ENCODE results near the gene PLEKHH1. TPM values are rescaled to one million over a fixed set of nuclear protein-coding genes. Genes with fewer than 3 reads are reported as not detected.

The PLEKHH1 gene
- 1.5 and 1.7 TPM in 2 replicates for total RNA-seq

DNA sequence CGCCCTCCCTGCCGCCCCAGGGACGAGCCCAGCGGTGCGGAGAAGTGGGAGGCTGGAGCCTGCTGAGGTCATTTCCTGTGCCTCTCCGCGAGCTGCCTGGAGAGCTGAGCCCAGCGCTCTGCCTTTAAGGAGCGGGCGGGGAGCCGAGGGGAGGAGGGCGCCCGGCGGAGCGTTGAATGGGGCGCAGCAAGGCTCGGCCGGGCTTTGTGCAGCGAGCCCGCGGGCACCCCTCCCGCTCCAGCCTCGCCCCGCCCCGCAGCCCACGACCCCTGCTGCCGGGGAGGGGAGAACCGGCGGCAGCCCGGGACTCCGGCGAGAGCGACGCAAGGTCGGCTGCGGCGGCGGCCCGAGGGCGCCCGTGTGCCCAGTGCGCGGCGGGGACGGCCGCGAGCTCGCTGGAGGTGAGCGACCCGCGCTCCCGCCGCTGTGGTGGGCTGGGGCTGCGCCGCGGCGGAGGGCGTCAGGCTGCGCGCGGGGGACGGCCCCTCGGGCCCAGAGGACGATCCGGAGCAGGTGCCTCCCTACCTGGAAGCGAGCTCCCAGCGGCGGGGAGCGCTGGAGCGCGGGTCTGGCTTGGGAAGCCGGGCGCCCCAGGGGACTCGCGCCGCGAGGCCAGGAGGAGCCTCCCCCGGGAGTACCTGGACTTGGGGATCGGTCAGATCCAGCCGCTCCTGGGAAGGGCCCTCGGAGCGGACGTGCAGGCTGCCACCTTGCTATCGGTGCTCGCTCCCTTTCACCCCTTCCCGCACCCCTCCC, at the start of gene PLEKHH1:
TSS of gene PLEKHH1 (plus strand) at position 293 of the 756 bp plus-strand sequence. CDS start 8,578 bp downstream, outside the sequence.
- no peak within 1 kb of the TSS for H3K27ac Mint-ChIP-seq
- H3K9me3 Mint-ChIP-seq = no peaks in the 10 kb centered on the region
- intact Hi-C loops (cut with micrococcal nuclease) = loop anchor here (1.0 to 5.0 kb wide), 2 partner anchors 46 to 67 kb away; partner anchors contain the start of genes PIGH and TMEM229B
- H3K27me3 Mint-ChIP-seq = peaks cover 54% of the 10 kb centered on the region
- H3K4me1 Mint-ChIP-seq = peaks cover 5% of the 10 kb centered on the region
- H3K36me3 Mint-ChIP-seq (ENCODE audit: low read depth) = no peaks in the 10 kb centered on the region
- DNase-seq = peak; percentile 89
- peak within 1 kb of the TSS; percentile 77 for H3K4me3 Mint-ChIP-seq

DNA sequence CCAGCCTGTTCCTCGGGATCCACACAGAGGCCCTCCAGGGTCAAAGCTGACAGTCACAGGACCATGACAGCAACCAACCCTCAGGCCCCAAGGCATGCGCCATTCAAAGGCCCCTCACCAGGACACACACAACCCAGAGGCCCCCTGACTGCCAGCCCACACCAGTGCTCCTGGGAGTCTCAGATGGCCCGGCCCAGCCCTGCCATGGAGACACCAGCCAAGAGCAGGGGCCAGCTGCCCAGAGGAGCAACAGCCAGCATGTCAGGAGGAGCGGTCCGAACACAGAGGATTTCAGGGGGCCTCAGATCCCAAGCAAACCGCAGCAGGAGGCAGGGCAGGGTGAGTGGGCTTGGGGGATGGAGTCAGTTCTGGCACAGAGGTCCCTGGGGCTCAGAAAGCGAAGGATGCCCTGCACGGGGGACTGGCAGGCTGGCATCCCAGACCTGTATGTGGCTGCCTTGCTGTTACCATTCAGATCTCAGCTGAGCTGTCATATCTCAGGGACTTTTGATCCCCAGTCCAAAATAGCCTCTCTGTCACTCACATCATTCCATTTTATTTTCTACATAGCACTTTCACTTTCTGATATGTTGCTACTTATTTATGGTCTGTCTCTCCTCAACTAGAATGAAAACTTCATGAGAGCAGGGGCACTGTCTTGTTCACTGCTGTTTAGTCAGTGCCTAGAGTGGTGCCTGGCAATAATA, 49.4 kb upstream of the PLEKHH1 start:
- Mint-ChIP-seq H3K9me3 (no peaks in the 10 kb centered on the region), H3K36me3 (ENCODE audit: low read depth) (peaks cover 17% of the 10 kb centered on the region)

DNA sequence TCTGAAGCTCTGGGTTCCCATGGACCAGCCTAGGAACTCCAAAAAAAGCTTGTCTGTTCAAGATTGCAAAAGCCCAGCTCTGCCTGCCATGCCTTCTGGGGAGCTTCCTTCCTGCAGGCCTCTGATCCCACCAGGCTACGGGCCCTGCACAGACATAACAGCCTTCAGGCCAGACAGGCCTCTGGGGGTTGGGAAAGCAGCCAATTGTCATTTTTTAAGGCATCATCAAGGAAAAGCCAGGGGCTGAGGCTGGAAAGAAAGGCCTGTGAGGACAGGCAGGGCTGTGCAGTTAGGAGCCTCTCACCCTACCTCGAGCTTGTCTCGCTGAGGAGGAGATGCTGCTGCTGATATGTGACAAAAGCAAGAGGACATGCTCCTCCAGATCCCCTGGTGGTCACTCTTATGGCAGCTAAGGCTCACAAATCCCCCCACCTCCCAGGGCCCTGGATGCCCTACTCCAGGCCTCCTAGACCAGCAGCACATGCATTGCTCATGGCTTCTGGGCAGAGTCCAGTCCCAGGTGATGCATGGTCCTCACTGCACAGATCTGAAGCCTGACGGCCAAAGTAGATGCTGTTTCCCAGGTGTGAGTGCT, 47.5 kb upstream of the PLEKHH1 start:
- Mint-ChIP-seq H3K27me3 (peaks cover 4% of the 10 kb centered on the region), H3K4me3 (no peak overlapping the region), H3K9me3 (no peaks in the 10 kb centered on the region), H3K27ac (no peak overlapping the region), H3K4me1 (peaks cover 44% of the 10 kb centered on the region), H3K36me3 (ENCODE audit: low read depth) (peaks cover 17% of the 10 kb centered on the region)
- intact Hi-C loops (cut with micrococcal nuclease) = loop anchor here (5.0 kb wide), 1 partner anchor 47 kb away; the partner anchor contains the start of gene PLEKHH1
- DNase-seq = no peak

More for the DNA sequence above, 49.4 kb upstream of the PLEKHH1 start:
- Mint-ChIP-seq H3K4me1 (peaks cover 33% of the 10 kb centered on the region), H3K4me3 (no peak overlapping the region), H3K27ac (no peak overlapping the region), H3K27me3 (no peaks in the 10 kb centered on the region)
- intact Hi-C loops (cut with micrococcal nuclease) = no loop called here
- no peak for DNase-seq

- intact Hi-C loops (cut with micrococcal nuclease) = loop anchor here (5.0 kb wide), 1 partner anchor 45 kb away; the partner anchor contains the start of gene PLEKHH1
- DNase-seq = no peak
Observed at GRCh38 chr14:67486890-67487289, 46.2 kb upstream of the PLEKHH1 start.

GRCh38 chr14:67487332-67487731, 45.8 kb upstream of the PLEKHH1 start:
- peaks cover 17% of the 10 kb centered on the region for H3K36me3 Mint-ChIP-seq (ENCODE audit: low read depth)
- peaks cover 15% of the 10 kb centered on the region for H3K27me3 Mint-ChIP-seq
- H3K27ac Mint-ChIP-seq = no peak overlapping the region
- peaks cover 44% of the 10 kb centered on the region for H3K4me1 Mint-ChIP-seq
- peak overlapping the region; percentile 90 for H3K4me3 Mint-ChIP-seq
- DNase-seq = no peak
- H3K9me3 Mint-ChIP-seq = peaks cover 5% of the 10 kb centered on the region
- intact Hi-C loops (cut with micrococcal nuclease) = loop anchor here (5.0 kb wide), 1 partner anchor 45 kb away; the partner anchor contains the start of gene PLEKHH1

More at GRCh38 chr14:67486890-67487289, 46.2 kb upstream of the PLEKHH1 start:
- Mint-ChIP-seq H3K9me3 (peaks cover 1% of the 10 kb centered on the region), H3K4me3 (no peak overlapping the region), H3K27me3 (peaks cover 12% of the 10 kb centered on the region), H3K27ac (no peak overlapping the region), H3K36me3 (ENCODE audit: low read depth) (peaks cover 17% of the 10 kb centered on the region), H3K4me1 (peaks cover 43% of the 10 kb centered on the region)

GRCh38 chr14:67487937-67488893, 44.9 kb upstream of the PLEKHH1 start, which contains the start of gene TMEM229B:
Gene TMEM229B (minus strand): TSS chr14:67488721. CDS start chr14:67473923, 14,798 bp downstream.
- DNase-seq = peak; percentile 95
- intact Hi-C loops (cut with micrococcal nuclease) = loop anchor here (2.0 to 5.0 kb wide), 2 partner anchors 27 to 44 kb away; partner anchors contain the start of gene PLEKHH1
- Mint-ChIP-seq H3K4me3 (peak within 1 kb of the TSS; percentile 90), H3K36me3 (ENCODE audit: low read depth) (peaks cover 23% of the 10 kb centered on the region), H3K27ac (peak within 1 kb of the TSS; percentile 95), H3K4me1 (peaks cover 44% of the 10 kb centered on the region), H3K27me3 (peaks cover 15% of the 10 kb centered on the region), H3K9me3 (peaks cover 12% of the 10 kb centered on the region)

- H3K4me3 Mint-ChIP-seq = no peak overlapping the region
Observed at GRCh38 chr14:67490196-67490595, 42.9 kb upstream of the PLEKHH1 start.

GRCh38 chr14:67491285-67491684, 41.8 kb upstream of the PLEKHH1 start:
- Mint-ChIP-seq H3K9me3 (peaks cover 17% of the 10 kb centered on the region), H3K4me1 (peaks cover 31% of the 10 kb centered on the region), H3K27ac (no peak overlapping the region), H3K27me3 (peaks cover 15% of the 10 kb centered on the region), H3K4me3 (no peak overlapping the region), H3K36me3 (ENCODE audit: low read depth) (peaks cover 17% of the 10 kb centered on the region)
- intact Hi-C loops (cut with micrococcal nuclease) = no loop called here
- no peak for DNase-seq

More at GRCh38 chr14:67490196-67490595, 42.9 kb upstream of the PLEKHH1 start:
- H3K4me1 Mint-ChIP-seq = peaks cover 39% of the 10 kb centered on the region
- H3K27me3 Mint-ChIP-seq = peaks cover 15% of the 10 kb centered on the region
- peaks cover 17% of the 10 kb centered on the region for H3K9me3 Mint-ChIP-seq
- no peak overlapping the region for H3K27ac Mint-ChIP-seq
- DNase-seq = no peak
- peaks cover 26% of the 10 kb centered on the region for H3K36me3 Mint-ChIP-seq (ENCODE audit: low read depth)
- intact Hi-C loops (cut with micrococcal nuclease) = no loop called here

DNA sequence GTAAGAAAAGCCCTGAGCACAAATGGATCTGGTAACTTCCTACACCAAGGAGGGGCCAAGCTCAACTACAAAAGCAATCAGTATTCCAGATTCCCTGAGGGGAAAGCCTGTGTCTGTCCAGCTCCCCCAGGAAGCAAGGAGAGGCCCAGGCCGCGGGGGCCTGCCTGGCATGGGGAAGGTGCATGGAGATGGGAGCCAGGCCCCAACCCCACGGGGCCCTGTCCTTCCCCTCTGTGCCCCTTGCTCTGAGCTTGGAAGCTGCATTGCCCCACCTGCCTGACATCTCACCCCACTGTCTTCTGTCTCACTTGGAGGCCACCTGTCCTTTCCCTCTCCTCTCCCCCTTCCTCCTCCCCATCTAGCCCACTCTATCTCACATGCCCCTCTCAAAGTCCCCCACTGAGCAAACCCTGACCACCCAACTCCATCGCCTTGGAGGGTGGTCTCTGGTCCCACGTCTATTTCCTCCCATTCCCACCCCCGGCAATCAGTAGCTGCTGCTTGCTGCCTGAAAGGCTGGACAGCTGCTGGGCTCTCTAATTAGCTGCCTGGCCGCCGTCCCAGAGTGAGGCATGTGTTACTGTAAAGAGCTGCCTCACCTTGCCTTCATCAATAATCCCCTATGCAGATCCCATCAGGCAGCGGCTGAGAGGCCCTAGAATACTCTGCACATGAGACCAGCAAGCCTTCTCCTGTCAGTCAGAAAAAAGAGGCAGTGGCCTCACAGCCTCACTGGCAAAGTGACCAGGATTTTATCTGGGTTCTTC, 41.2 kb upstream of the PLEKHH1 start:
- H3K4me3 Mint-ChIP-seq = no peak overlapping the region
- peaks cover 31% of the 10 kb centered on the region for H3K4me1 Mint-ChIP-seq
- peaks cover 12% of the 10 kb centered on the region for H3K36me3 Mint-ChIP-seq (ENCODE audit: low read depth)
- H3K9me3 Mint-ChIP-seq = peaks cover 17% of the 10 kb centered on the region
- H3K27me3 Mint-ChIP-seq = peaks cover 15% of the 10 kb centered on the region
- no peak for DNase-seq
- intact Hi-C loops (cut with micrococcal nuclease) = no loop called here
- H3K27ac Mint-ChIP-seq = no peak overlapping the region

GRCh38 chr14:67492538-67492937, 40.6 kb upstream of the PLEKHH1 start:
- intact Hi-C loops (cut with micrococcal nuclease) = no loop called here
- peaks cover 12% of the 10 kb centered on the region for H3K36me3 Mint-ChIP-seq (ENCODE audit: low read depth)
- no peak overlapping the region for H3K4me3 Mint-ChIP-seq
- no peak for DNase-seq
- H3K4me1 Mint-ChIP-seq = peaks cover 27% of the 10 kb centered on the region
- peaks cover 16% of the 10 kb centered on the region for H3K27me3 Mint-ChIP-seq
- H3K27ac Mint-ChIP-seq = no peak overlapping the region
- peaks cover 17% of the 10 kb centered on the region for H3K9me3 Mint-ChIP-seq

GRCh38 chr14:67493092-67493717, 39.9 kb upstream of the PLEKHH1 start:
- Mint-ChIP-seq H3K27ac (no peak overlapping the region), H3K4me3 (no peak overlapping the region), H3K4me1 (peaks cover 21% of the 10 kb centered on the region), H3K9me3 (peaks cover 17% of the 10 kb centered on the region), H3K36me3 (ENCODE audit: low read depth) (peaks cover 12% of the 10 kb centered on the region), H3K27me3 (peaks cover 21% of the 10 kb centered on the region)
- intact Hi-C loops (cut with micrococcal nuclease) = no loop called here
- no peak for DNase-seq

GRCh38 chr14:67495827-67496226, 37.3 kb upstream of the PLEKHH1 start:
- peaks cover 17% of the 10 kb centered on the region for H3K9me3 Mint-ChIP-seq
- peaks cover 20% of the 10 kb centered on the region for H3K27me3 Mint-ChIP-seq
- peaks cover 3% of the 10 kb centered on the region for H3K4me1 Mint-ChIP-seq
- intact Hi-C loops (cut with micrococcal nuclease) = no loop called here
- no peak overlapping the region for H3K27ac Mint-ChIP-seq
- H3K36me3 Mint-ChIP-seq (ENCODE audit: low read depth) = peaks cover 12% of the 10 kb centered on the region
- DNase-seq = no peak
- H3K4me3 Mint-ChIP-seq = no peak overlapping the region

Measured in activated CD4-positive, alpha-beta T cell treated with anti-CD3 and anti-CD28 coated beads, Interleukin-2, amount 10 ng/mL, durations not matched to agents 24 days and 14 days (primary cell).